Fibroblast of upper back skin (primary cell): ENCODE data around the gene PAQR3.
A peak's percentile ranks its signal among the peaks of the same experiment; 100 is the strongest.
"Not testable (repeated sequence)": the region's sequence is repeated elsewhere in the genome, so short reads cannot be mapped to it uniquely, and the experiment has no call there.

ENCODE experiments used
- DNase-seq: peaks from one replicate; pipeline ENCODE4 v3.0.0-alpha.2; 2013

PAQR3 gene

GRCh38 chr4:78923464-78924312 is 15.6 kb downstream of the PAQR3 start:
- DNase-seq = no peak

GRCh38 chr4:78922207-78922606 is 17.0 kb downstream of the PAQR3 start:
- peak; percentile 25 for DNase-seq

- no peak for DNase-seq
Observed at GRCh38 chr4:78910612-78911011, 28.6 kb downstream of the PAQR3 start.

- DNase-seq = not testable (repeated sequence)
Observed at GRCh38 chr4:78908974-78909373, 30.3 kb downstream of the PAQR3 start.

DNA sequence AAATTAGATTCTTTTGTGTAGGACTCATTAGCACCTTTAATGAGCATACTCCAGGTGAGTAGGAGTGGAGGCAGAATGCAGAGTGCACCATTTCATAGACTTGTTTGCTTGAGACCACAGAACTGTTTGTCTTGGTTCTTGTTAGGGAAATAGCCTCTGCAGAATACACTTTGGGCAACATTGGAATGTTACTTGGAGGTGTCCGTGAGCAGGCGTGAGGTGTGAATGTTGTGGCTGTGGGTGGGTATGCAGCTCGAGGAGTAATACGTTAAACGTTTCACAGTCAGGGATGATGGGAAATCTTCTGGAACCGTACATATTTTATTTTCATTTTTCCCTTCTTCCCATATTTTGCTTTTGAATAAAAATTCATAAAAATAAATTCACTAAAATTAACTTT is 31.6 kb downstream of the PAQR3 start:
- no peak for DNase-seq

GRCh38 chr4:78904143-78904542 is 35.1 kb downstream of the PAQR3 start:
- no peak for DNase-seq

DNA sequence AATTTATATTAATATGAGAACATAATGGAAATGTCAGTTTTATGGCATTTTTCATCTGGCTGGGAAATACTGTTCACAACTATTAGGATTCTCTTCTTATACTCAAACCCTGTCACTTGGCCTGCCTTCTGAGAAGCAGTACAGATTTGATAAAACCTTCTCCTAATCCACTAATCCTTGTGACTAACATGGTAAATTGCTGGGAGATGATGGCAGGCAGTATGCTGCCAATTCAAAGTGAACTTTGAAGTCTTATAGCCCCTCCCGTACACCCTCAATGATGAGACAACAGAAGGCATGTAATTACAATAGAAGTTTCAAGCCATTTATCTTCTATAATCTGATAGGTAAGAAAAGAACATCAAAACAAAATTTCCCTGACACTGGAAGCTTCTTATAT is 36.9 kb downstream of the PAQR3 start:
- DNase-seq = no peak

DNA sequence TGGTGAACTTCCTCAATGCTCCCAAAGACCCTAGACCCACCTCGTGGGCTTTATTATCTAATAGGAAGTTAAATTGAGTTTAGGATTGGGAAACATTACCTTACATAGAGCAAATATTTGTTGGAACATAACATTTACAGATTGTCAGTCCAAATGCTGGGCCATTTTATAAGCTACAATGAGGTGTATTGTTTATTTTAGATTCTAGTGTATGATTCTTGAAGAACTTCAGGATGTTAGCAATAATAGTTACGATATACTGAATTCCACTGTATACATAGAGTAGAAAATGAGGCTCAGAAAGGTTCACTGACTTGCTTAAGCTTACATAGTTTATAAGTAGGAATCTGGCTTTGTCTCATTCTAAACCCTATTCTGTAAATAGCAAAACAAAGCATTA is 37.4 kb downstream of the PAQR3 start:
- DNase-seq = no peak

DNA sequence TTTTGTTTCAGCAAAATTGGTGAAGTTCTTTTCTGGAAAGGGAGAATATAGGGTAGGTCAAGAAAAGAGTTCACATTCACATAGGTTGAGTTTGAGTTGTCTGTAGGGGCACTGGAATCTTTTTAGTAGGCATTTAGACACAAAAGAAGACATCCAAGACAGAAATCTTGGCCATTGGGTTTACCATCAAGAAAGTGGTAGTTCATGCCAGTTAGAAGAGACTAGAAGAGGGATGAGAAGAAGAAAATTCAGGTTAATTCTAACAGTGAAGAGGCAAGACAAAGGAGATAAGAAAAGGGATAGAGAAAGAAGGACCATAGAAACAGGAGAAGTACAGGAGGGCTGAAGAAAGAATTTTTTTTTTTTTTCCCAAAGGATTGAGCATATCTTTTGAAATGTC is 39.9 kb downstream of the PAQR3 start:
- DNase-seq = no peak

- no peak for DNase-seq
Observed at GRCh38 chr4:78889955-78890354, 49.3 kb downstream of the PAQR3 start.

GRCh38 chr4:78885598-78885997 is 53.6 kb downstream of the PAQR3 start:
- DNase-seq = peak; percentile 62

GRCh38 chr4:78880874-78881492 is 58.3 kb downstream of the PAQR3 start:
- no peak for DNase-seq

DNA sequence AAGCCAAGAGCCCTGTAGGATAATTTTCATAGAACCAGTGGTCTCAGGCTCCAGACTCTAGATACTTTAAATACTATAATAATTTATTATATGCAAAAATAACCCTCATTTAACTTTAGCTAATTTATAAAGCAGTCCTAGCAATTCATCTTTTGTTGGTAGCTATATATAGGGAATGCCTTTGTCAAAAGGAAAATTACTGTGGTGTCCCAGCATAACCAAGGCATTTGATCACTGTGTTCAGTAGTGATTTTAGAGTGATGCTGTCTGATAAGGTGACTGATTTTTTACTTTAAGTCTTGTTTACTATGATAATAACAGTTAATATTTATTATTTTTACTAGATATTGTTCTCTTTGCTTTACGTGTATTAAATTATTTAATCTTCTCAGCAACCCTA is 61.2 kb downstream of the PAQR3 start:
- DNase-seq = no peak

DNA sequence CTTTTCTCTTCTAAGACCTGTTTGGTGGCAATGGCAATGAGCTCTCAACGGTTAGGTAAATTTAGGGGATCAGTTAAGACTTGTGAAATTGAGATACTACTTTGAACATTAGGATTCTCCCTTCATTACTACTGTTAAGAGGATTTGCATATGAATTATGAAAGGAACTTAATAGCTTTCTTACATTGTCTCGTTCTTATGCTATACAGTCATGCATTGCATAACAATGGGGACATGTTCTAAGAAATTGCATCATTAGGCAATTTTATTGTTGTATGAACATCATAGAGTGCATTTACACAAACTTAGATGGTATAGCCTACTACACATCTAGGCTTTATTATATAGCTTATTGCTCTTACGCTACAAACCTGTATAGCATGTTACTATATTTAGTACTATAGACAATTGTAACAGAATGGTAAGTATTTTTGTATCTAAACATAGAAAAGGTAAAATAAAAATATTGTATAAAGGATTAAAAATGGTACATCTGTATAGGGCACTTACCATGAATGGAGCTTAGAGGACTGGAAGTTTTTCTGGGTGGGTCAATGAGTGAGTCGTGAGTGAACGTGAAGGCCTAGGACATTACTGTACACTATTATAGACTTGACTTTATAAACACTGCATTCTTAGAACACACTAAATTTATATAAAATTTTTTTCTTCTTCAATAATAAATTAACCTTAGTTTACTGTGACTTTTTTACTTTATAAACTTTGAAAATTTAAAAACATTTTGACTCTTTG is 62.5 kb downstream of the PAQR3 start:
- DNase-seq = peak; percentile 9

DNA sequence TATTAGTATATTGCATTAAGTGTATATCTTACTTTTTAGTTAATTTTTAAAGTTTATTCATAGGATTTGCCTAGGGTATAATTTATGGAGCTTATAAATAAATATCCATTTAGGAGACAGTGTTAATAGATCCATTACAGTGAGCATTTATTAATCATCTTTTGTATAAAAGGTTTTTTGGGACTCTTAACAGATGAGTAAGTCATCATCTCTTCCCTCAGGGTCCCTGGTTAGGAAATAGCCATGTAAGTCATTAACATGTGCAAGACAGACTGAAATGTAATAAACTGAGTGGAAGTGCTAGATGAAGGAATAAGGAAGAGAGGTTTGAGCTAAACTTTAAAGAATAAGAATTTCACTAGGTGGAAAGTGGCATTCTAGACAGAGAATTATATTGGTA is 69.2 kb downstream of the PAQR3 start:
- DNase-seq = no peak

DNA sequence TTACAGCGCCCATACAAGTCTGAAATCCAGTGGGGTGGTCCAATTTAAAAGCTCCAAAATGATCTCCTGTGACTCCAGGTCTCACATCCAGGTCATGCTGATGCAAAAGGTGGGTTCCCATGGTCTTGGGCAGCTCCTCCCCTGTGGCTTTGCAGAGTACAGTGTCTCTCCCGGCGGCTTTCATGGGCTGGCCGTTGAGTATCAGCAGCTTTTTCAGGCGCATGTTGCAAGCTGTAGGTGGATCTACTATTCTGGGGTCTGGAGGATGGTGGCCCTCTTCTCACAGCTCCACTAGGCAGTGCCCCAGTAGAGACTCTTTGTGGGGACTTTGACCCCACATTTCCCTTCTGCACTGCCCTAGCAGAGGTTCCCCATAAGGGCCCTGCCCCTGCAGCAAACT is 70.5 kb downstream of the PAQR3 start:
- not testable (repeated sequence) for DNase-seq

DNA sequence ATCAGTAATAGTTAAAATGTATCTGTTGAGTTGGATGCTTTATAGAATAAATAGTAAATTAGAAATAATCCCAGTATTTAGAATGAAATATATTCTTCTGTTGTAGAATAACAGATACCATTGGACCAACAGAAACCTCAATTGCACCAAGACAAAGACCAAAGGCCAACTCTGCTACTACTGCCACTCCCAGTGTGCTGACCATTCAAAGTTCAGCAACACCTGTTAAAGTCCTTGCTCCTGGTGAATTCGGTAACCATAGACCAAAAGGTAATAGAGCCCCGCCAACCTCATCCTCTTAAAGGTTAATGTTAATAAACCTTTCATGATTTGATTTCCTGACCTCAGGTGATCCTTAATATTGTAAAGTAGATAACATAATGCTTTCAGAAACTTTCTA is 73.8 kb downstream of the PAQR3 start:
- DNase-seq = no peak

- peak; percentile 80 for DNase-seq
Observed at GRCh38 chr4:78864405-78865024, 74.7 kb downstream of the PAQR3 start.

GRCh38 chr4:78863991-78864390 is 75.2 kb downstream of the PAQR3 start:
- DNase-seq = no peak

DNA sequence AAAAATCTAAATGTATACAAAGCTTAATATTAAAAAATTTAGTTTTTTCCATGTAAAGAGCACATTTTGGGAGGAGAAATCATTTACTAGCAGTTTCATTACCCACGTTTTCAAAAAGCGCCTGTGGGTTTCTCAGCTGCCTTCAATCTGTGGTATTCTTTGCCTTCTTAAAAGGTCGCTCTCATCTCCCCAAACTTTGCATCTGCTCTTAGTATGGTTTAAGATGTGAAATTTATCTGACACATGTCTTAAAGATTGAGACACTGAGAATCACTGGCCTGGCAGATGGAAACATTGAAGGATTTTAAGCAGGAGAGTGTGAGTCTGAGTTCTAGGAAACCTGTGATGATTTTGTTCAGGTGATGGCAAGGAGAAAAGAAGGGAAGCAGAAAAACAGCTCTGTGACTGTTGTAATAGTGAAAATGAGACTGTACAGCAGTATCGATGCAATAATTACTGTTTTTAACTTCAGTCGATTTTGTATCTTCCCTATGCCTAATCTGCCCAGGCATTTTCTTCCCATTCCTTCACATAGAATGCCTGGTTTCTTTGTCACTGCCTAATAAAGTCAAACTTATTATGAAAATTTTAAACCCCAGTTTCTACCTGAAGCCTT is 75.9 kb downstream of the PAQR3 start:
- DNase-seq = no peak

DNA sequence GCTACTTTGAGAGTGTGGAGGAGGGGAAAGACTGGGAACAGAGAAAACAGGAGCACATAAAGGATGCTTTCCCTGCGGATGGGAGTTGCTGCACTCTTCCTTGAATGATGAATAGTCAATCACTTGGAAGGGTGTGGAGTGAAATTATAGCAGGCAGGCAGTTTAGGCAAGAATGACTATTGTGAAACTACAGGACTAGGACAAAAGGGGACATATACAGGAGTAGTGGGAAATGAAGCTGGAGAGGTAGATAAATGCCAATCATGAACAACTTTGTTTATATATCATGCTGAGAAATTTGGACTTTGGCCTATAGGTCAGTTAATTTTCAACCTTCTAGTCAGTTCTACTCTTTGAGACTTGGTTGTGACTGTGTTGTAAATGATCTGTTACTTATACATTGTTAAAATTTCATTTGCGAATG is 76.9 kb downstream of the PAQR3 start:
- no peak for DNase-seq
